Large intestine (tissue), 3 donors: Measurements from ENCODE around the gene IGFALS. TPM values are rescaled to one million over a fixed set of nuclear protein-coding genes. Genes with fewer than 3 reads are reported as not detected.

Experiments
- DNase-seq, 2 donors: peaks; one replicate each; pipeline versions ENCODE4 v3.0.0 to v3.0.0-alpha.2; 2013
- H3K27ac ChIP-seq: one replicate; pipeline ENCODE4 v1.5.1; 2013; ENCODE audit warnings: low read length
- H3K27me3 ChIP-seq: 2 replicates; pipeline ENCODE4 v1.6.1; 2013; ENCODE audit warnings: low read length; ENCODE audit not compliant: control insufficient read depth, insufficient read depth
- H3K36me3 ChIP-seq: 2 replicates; pipeline ENCODE4 v1.6.1; 2013; ENCODE audit warnings: low read length; ENCODE audit not compliant: control insufficient read depth, insufficient read depth
- H3K4me1 ChIP-seq: one replicate; pipeline ENCODE4 v1.6.1; 2013; ENCODE audit warnings: low read length; ENCODE audit not compliant: control insufficient read depth, insufficient read depth
- H3K4me3 ChIP-seq: one replicate; pipeline ENCODE4 v1.5.1; 2013; ENCODE audit warnings: low read length
- H3K9me3 ChIP-seq: one replicate; pipeline ENCODE4 v1.6.1; 2013; ENCODE audit warnings: mild to moderate bottlenecking, low read depth, low read length, moderate library complexity; ENCODE audit not compliant: control insufficient read depth
- WGBS: methylation state at CpG from one replicate; pipeline ENCODE4 v1.1.5; 2013; ENCODE audit warnings: low lambda C conversion rate; ENCODE audit not compliant: insufficient coverage; 5-methylcytosine and 5-hydroxymethylcytosine counted together
- polyA plus RNA-seq: library from polyadenylated mRNA; unstranded; fragments of 120-200 nt; gene quantifications from one replicate; pipeline ENCODE4 v1.2.1, GENCODE V29; 2013

The IGFALS gene
- polyA plus RNA-seq, 1 donor: 8.3 TPM

DNA sequence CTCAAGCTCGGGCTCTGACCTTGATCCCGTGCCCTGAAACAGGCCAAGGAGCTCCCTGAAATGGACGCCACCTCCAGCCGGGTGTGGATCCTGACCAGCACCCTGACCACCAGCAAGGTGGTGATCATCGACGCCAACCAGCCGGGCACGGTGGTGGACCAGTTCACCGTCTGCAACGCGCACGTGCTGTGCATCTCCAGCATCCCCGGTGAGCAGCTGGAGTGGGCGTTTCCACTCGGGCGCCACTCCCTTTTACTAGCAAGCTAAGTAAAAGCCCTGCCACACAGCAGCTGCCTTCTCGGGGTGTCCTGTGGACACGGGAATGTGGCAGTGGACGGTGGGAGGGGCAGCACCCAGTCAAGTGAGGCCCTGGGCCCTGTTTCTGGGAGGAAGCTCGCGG, 28.5 kb downstream of the IGFALS start:
- no peak overlapping the region for H3K27ac ChIP-seq
- peaks cover 80% of the 10 kb centered on the region for H3K36me3 ChIP-seq
- DNase-seq: no peak
- no peak overlapping the region for H3K4me3 ChIP-seq
- H3K9me3 ChIP-seq: peaks cover 8% of the 10 kb centered on the region
- H3K27me3 ChIP-seq: no peaks in the 10 kb centered on the region
- no CpG with 5 or more reads among the region's 21 CpGs for WGBS
- no peaks in the 10 kb centered on the region for H3K4me1 ChIP-seq

DNA sequence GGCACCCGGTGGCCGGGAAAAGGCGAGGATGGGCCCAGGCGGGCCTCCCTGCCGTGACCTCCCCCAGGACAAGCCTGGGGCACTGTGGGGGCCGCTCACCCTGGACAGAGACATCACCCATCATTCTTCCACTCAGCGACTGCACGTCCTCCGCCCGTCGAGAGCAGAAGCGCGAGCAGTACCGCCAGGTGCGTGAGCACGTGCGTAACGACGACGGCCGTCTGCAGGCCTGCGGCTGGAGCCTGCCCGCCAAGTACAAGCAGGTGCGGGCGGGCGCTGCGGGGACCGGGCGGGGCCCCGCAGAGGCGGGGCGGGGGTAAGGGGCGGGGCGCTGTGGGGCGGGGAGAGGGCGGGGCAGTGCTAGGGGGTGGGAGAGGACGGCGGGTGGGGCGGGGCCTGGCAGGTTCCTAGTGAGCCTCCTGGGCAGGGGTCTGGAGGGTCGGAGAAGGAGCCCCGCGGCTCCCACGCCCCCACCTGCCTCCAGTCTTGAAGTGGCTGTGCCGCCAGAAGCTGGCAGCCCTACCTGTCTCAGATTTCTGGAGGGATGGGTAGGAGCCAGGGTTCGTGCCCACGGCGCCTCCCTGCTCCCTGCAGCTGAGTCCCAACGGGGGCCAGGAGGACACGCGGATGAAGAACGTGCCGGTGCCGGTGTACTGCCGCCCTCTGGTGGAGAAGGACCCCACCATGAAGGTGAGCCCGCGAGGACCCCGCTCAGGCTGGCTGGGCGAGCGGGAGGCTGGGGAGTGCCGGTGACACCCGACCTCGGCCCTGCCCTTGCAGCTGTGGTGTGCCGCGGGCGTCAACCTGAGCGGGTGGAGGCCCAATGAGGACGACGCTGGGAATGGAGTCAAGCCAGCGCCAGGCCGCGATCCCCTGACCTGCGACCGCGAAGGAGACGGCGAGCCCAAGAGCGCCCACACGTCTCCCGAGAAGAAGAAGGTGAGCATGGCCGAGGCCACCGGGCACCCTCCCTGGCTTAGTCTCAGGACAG, 29.7 kb downstream of the IGFALS start:
- no peak for DNase-seq
- Histone ChIP-seq H3K4me1 (no peaks in the 10 kb centered on the region), H3K9me3 (peaks cover 9% of the 10 kb centered on the region), H3K27me3 (no peaks in the 10 kb centered on the region), H3K36me3 (peaks cover 74% of the 10 kb centered on the region), H3K27ac (no peak overlapping the region), H3K4me3 (no peak overlapping the region)
- no CpG with 5 or more reads among the region's 81 CpGs for WGBS

DNA sequence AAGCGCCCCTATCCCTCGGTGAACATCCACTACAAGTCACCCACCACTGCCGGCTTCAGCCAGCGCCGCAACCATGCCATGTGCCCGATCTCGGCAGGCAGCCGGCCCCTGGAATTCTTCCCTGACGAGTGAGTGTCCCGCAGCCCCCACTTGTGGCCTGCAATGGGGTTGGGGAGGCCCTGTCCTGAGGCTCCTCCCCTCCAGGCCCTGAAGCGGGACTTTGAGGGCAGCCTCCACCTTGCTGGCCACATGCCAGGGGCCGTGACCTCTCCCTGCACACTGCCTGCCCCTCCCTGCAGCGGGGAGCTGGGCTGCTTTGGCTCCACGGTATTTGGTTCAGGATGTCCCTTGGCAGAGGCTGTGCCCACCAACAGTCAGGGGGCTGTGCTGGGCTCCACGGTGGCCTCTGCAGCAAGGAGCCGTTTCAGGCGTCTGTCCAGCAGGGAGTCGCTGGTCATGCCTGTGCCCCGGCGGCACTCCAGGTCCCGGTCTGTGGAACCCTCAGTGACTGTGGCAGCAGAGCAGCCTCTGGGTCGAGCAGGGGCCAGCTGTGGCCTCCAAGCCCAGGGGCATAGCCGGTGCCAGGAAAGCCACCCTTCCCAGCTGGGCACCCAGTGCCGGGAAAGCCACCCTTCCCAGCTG, 30.5 kb downstream of the IGFALS start:
- Histone ChIP-seq H3K36me3 (peaks cover 68% of the 10 kb centered on the region), H3K27me3 (no peaks in the 10 kb centered on the region), H3K4me3 (no peak overlapping the region), H3K27ac (no peak overlapping the region), H3K4me1 (peaks cover 5% of the 10 kb centered on the region), H3K9me3 (peaks cover 9% of the 10 kb centered on the region)
- DNase-seq: no peak
- no CpG with 5 or more reads among the region's 24 CpGs for WGBS

DNA sequence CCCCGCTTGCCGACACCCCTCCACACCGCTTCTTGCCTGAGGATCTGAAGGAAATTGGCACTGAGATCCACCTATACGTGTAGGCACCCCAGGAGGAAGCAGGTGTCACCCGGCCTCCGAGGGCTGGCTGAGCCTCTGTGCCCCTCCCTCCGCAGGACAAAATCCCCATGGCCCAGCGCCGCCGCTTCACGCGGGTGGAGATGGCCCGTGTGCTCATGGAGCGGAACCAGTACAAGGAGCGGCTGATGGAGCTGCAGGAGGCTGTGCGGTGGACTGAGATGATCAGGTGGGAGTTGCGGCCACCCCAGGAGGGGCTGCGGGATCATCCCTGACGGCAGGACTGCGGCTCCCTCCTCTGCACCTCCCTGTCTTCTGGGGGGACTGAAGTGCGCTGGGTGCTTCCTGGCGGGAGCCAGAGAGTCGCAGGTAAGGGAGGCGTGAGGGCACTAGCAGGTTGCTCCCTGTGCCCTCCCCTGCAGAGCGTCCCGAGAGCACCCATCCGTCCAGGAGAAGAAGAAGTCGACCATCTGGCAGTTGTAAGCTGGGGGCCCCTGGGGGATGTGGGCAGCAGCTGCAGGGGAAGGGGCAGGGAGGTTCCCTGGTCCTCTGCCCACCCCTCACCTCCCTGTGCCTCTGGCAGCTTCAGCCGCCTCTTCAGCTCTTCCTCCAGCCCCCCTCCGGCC, 31.2 kb downstream of the IGFALS start:
- H3K27ac ChIP-seq: no peak overlapping the region
- no CpG with 5 or more reads among the region's 30 CpGs for WGBS
- H3K36me3 ChIP-seq: peaks cover 61% of the 10 kb centered on the region
- DNase-seq: no peak
- H3K4me3 ChIP-seq: no peak overlapping the region
- no peaks in the 10 kb centered on the region for H3K27me3 ChIP-seq
- H3K4me1 ChIP-seq: peaks cover 11% of the 10 kb centered on the region
- H3K9me3 ChIP-seq: peaks cover 9% of the 10 kb centered on the region

DNA sequence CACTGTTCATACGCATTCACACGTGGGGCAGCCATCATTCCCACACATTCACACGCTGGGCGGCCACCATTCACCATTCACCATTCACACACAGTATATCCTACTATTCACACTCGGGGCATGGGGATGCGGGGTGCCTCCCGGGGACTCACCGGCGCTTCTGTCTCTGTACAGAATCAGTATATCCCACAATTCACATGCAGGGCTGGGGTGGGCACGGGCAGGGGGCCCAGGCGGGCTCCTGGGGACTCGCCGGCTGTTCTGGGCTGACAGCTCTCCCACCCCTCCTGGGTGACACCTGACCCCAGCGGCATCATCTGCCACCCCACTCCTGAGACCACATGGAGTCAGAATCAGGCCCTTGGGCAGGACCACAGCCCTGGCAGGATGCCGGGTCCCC, 31.8 kb downstream of the IGFALS start:
- H3K27ac ChIP-seq: no peak overlapping the region
- peaks cover 56% of the 10 kb centered on the region for H3K36me3 ChIP-seq
- no peak for DNase-seq
- H3K9me3 ChIP-seq: peaks cover 9% of the 10 kb centered on the region
- WGBS: no CpG with 5 or more reads among the region's 15 CpGs
- peaks cover 12% of the 10 kb centered on the region for H3K4me1 ChIP-seq
- no peak overlapping the region for H3K4me3 ChIP-seq
- H3K27me3 ChIP-seq: no peaks in the 10 kb centered on the region

DNA sequence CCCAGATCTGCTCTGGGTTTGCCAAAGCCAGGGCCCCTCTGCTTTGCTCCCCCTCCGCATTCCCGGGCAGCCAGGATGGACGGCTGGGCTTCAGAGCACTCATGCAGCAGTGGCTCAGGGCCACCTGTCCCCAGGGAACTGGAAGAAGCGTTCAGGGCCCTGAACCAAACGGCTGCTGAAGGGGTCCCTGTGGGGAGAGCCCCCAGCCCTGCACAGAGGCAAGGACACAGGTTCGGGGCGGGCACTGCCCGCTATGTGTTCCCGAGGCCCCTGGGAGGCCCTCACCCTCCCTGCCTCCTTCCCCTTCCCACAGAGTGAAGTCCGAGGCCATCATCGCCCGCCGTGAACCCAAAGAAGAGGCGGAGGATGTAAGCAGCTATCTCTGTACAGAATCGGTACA, 32.6 kb downstream of the IGFALS start:
- H3K4me1 ChIP-seq: peaks cover 12% of the 10 kb centered on the region
- H3K9me3 ChIP-seq: peaks cover 9% of the 10 kb centered on the region
- WGBS: no CpG with 5 or more reads among the region's 15 CpGs
- no peak overlapping the region for H3K27ac ChIP-seq
- no peak overlapping the region for H3K4me3 ChIP-seq
- H3K27me3 ChIP-seq: no peaks in the 10 kb centered on the region
- no peak for DNase-seq
- H3K36me3 ChIP-seq: peaks cover 48% of the 10 kb centered on the region

DNA sequence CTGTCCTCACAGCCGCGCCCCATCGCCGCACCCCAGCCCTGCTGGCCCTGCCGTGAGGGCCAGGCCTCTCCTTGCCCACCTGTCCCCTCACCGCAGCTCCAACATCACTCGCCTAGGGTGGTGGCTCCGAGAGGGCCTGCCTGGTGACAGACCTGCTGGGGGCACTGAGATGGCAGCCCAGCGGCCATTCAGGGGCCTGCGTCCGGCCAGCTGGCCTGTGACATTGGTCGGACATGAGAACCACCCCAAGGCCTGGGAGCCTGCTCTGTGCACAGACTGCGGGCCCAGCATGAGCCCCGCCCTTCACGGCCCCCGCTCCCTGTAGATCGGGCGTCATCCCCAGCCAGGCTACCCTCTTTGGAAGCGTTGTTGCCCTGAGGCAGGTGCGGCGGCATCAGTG, 34.0 kb downstream of the IGFALS start:
- WGBS: no CpG with 5 or more reads among the region's 21 CpGs
- peaks cover 42% of the 10 kb centered on the region for H3K36me3 ChIP-seq

DNA sequence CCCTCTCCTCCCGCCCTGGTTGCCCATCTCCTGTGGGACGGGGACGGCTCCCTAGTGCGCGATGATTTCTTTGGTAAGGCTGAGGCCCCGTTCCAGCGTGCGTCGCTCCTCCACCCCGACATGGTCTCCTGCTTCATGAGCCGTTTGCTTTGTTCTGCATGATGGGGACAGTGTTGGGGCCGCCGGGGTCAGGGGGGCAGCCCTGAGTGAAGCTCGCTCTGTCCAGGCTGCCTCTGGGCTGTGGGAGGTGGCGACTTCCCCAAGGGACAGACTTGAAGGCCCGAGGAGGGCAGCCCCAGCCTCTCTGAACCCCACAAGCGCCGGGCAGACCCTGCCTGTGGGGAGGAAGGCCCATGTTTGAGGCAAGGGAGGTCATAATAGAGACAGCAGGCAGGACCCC, 34.6 kb downstream of the IGFALS start:
- Histone ChIP-seq H3K36me3 (peaks cover 43% of the 10 kb centered on the region), H3K9me3 (peaks cover 9% of the 10 kb centered on the region), H3K4me1 (peaks cover 12% of the 10 kb centered on the region), H3K27me3 (no peaks in the 10 kb centered on the region), H3K4me3 (no peak overlapping the region), H3K27ac (no peak overlapping the region)
- DNase-seq: no peak
- WGBS: no CpG with 5 or more reads among the region's 18 CpGs

More for the DNA sequence above, 34.0 kb downstream of the IGFALS start:
- Histone ChIP-seq H3K4me3 (no peak overlapping the region), H3K4me1 (peaks cover 12% of the 10 kb centered on the region), H3K27ac (no peak overlapping the region), H3K9me3 (peaks cover 9% of the 10 kb centered on the region), H3K27me3 (no peaks in the 10 kb centered on the region)
- DNase-seq: no peak

DNA sequence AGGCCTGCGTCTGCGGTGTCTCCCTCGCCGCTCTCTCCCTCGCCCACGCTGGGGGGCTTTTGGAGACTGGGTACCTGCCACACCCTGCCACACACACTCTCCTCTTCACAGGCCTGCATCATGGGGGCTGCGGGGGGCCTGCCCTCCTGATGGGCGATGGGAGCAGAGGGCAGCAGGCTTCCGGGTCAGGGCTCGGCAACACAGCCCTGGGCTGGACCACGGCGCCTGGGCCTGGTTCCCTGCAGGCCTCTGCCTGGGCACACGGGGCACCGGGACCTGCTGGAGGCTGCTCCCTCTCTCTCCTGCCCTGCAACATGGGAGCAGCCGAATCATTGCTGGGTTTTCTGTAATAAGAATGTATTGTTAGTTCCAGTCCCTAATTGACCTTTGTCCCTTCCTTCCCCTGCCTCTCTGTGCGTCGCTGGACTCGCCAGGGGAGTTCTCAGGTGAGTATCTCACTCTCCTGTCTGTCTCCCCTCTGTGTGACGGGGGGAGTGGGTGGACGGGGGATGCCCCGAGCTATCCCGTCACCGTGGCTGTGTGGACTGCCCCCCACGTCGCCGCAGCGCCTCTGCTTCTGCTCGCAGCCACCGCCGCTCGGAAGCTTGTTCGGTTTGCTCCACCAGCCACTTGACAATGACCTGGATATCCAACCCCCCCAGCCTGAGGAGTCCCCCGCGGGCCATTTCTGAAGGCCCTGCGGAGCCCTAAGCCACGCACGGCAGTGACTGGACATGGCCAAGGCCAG, 35.6 kb downstream of the IGFALS start:
- no peaks in the 10 kb centered on the region for H3K27me3 ChIP-seq
- WGBS: no CpG with 5 or more reads among the region's 37 CpGs
- peaks cover 12% of the 10 kb centered on the region for H3K4me1 ChIP-seq
- DNase-seq: peak; percentile 53 to 84
- peak overlapping the region; percentile 33 for H3K27ac ChIP-seq
- H3K4me3 ChIP-seq: no peak overlapping the region
- peaks cover 3% of the 10 kb centered on the region for H3K9me3 ChIP-seq
- H3K36me3 ChIP-seq: peaks cover 40% of the 10 kb centered on the region

DNA sequence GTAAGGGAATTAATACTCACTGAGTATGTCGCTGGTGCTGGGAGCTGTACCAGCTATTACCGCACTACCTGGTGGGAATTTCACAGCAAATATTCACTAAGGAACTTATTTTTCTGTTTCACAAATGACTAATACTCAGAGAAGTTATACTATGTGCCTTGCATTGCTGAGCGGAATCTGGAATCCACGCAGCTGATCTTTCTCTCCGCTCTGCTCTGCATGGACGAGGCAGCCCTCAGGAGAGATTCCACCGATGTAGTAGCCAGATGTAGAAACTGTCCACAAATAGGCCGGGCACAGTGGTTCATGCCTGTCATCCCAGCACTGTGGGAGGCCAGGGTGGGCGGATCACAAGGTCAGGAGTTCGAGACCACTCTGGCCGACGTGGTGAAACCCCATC, 39.3 kb downstream of the IGFALS start:
- Histone ChIP-seq H3K36me3 (peaks cover 45% of the 10 kb centered on the region), H3K4me3 (no peak overlapping the region), H3K27me3 (no peaks in the 10 kb centered on the region), H3K9me3 (no peaks in the 10 kb centered on the region), H3K27ac (no peak overlapping the region), H3K4me1 (peaks cover 12% of the 10 kb centered on the region)
- WGBS: no CpG with 5 or more reads among the region's 12 CpGs
- DNase-seq: no peak
